ENCODE results near the gene PPP1R1B.

PPP1R1B gene

GRCh38 chr17:39609416-39610025, 17.2 kb upstream of the PPP1R1B start:
- Histone ChIP-seq H3K9me3 (ENCODE audit: control insufficient read depth in 1 of 2, low read length in 2 of 2) (no peaks in the 10 kb centered on the region), H3K27ac (ENCODE audit: low read length) (no peak overlapping the region), H3K36me3 (ENCODE audit: control insufficient read depth in 1 of 2, insufficient read depth in 2 of 2, low read length in 2 of 2) (no peaks in the 10 kb centered on the region), H3K4me1 (ENCODE audit: control insufficient read depth in 1 of 2, insufficient read depth in 2 of 2, low read length in 2 of 2) (peaks cover 0 to 29% of the 10 kb centered on the region in 2 donors), H3K27me3 (ENCODE audit: low read depth, low read length) (peaks cover 34% of the 10 kb centered on the region), H3K4me3 (ENCODE audit: low read depth in 1 of 2, low read length in 2 of 2) (no peak overlapping the region)

GRCh38 chr17:39611401-39612112, 15.2 kb upstream of the PPP1R1B start:
- no peak overlapping the region for H3K27ac ChIP-seq (ENCODE audit: low read length)
- H3K4me1 ChIP-seq (ENCODE audit: control insufficient read depth in 1 of 2, insufficient read depth in 2 of 2, low read length in 2 of 2): peaks cover 0 to 9% of the 10 kb centered on the region in 2 donors
- H3K36me3 ChIP-seq (ENCODE audit: control insufficient read depth in 1 of 2, insufficient read depth in 2 of 2, low read length in 2 of 2): no peaks in the 10 kb centered on the region
- H3K9me3 ChIP-seq (ENCODE audit: control insufficient read depth in 1 of 2, low read length in 2 of 2): no peaks in the 10 kb centered on the region
- H3K4me3 ChIP-seq (ENCODE audit: low read depth in 1 of 2, low read length in 2 of 2): no peak overlapping the region
- peaks cover 17% of the 10 kb centered on the region for H3K27me3 ChIP-seq (ENCODE audit: low read depth, low read length)

- Histone ChIP-seq H3K4me1 (ENCODE audit: control insufficient read depth in 1 of 2, insufficient read depth in 2 of 2, low read length in 2 of 2) (peaks cover 0 to 3% of the 10 kb centered on the region in 2 donors), H3K9me3 (ENCODE audit: control insufficient read depth in 1 of 2, low read length in 2 of 2) (no peaks in the 10 kb centered on the region), H3K36me3 (ENCODE audit: control insufficient read depth in 1 of 2, insufficient read depth in 2 of 2, low read length in 2 of 2) (no peaks in the 10 kb centered on the region), H3K27ac (ENCODE audit: low read length) (no peak overlapping the region), H3K4me3 (ENCODE audit: low read depth in 1 of 2, low read length in 2 of 2) (no peak overlapping the region), H3K27me3 (ENCODE audit: low read depth, low read length) (peaks cover 17% of the 10 kb centered on the region)
Observed at GRCh38 chr17:39612291-39612894, 14.4 kb upstream of the PPP1R1B start.

GRCh38 chr17:39612935-39613464, 13.8 kb upstream of the PPP1R1B start:
- Histone ChIP-seq H3K27ac (ENCODE audit: low read length) (no peak overlapping the region), H3K36me3 (ENCODE audit: control insufficient read depth in 1 of 2, insufficient read depth in 2 of 2, low read length in 2 of 2) (no peaks in the 10 kb centered on the region), H3K4me1 (ENCODE audit: control insufficient read depth in 1 of 2, insufficient read depth in 2 of 2, low read length in 2 of 2) (peaks cover 0 to 4% of the 10 kb centered on the region in 2 donors), H3K9me3 (ENCODE audit: control insufficient read depth in 1 of 2, low read length in 2 of 2) (no peaks in the 10 kb centered on the region), H3K27me3 (ENCODE audit: low read depth, low read length) (peaks cover 17% of the 10 kb centered on the region), H3K4me3 (ENCODE audit: low read depth in 1 of 2, low read length in 2 of 2) (no peak overlapping the region)

DNA sequence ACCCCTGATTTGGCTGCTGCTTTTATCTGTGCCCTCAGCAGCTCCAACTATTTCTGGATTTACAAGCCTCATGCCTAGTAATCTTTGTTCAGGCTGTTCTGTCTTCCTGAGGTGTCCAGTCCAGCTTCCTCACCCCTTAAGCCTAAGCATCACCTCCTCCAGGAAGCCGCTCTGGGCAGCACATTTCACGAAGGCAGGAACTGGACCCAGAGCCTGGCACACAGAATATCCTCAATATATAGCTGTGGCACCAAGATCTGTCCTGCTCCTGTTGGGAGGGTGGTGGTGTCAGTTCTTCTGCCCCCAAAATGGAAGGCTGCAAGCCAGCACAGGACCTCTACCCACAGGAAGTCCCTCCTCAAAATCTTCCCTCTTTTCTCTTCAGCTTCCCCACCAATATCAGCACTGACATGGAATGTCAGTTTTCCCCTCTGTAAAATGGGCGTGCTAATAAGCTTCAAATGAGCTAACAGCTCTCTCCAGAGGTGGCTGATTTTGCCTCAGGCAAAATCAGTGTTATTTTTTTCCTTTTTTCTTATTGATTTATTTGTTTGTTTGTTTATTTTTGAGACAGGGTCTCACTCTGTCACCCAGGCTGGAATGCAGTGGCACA, 12.1 kb upstream of the PPP1R1B start:
- Histone ChIP-seq H3K27ac (ENCODE audit: low read length) (no peak overlapping the region), H3K4me1 (ENCODE audit: control insufficient read depth in 1 of 2, insufficient read depth in 2 of 2, low read length in 2 of 2) (peaks cover 0 to 11% of the 10 kb centered on the region in 2 donors), H3K9me3 (ENCODE audit: control insufficient read depth in 1 of 2, low read length in 2 of 2) (no peaks in the 10 kb centered on the region), H3K36me3 (ENCODE audit: control insufficient read depth in 1 of 2, insufficient read depth in 2 of 2, low read length in 2 of 2) (no peaks in the 10 kb centered on the region), H3K27me3 (ENCODE audit: low read depth, low read length) (peaks cover 4% of the 10 kb centered on the region), H3K4me3 (ENCODE audit: low read depth in 1 of 2, low read length in 2 of 2) (no peak overlapping the region)

DNA sequence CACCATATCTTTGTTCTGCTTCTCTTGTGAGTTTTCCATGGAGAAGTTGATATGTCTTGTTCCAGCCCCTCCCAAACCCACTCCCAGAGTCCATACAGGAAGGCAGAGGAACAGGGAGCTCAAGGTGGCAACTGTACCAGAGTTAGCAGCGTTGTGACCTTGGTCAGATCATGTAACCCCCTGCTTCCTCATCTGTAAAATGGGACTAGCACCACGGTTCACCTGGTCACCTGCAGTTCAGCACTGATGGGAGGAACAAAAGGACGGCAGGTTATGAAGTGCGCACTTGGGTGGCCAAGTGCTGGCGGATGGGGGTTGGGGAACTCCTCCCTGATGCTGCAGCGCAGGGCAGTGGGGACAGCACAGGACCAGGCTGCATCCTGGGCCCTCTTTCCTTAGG, 11.3 kb upstream of the PPP1R1B start:
- Histone ChIP-seq H3K9me3 (ENCODE audit: control insufficient read depth in 1 of 2, low read length in 2 of 2) (no peaks in the 10 kb centered on the region), H3K27ac (ENCODE audit: low read length) (no peak overlapping the region), H3K27me3 (ENCODE audit: low read depth, low read length) (peaks cover 4% of the 10 kb centered on the region), H3K36me3 (ENCODE audit: control insufficient read depth in 1 of 2, insufficient read depth in 2 of 2, low read length in 2 of 2) (no peaks in the 10 kb centered on the region), H3K4me1 (ENCODE audit: control insufficient read depth in 1 of 2, insufficient read depth in 2 of 2, low read length in 2 of 2) (peaks cover 0 to 11% of the 10 kb centered on the region in 2 donors), H3K4me3 (ENCODE audit: low read depth in 1 of 2, low read length in 2 of 2) (no peak overlapping the region)

GRCh38 chr17:39617100-39617445, 9.7 kb upstream of the PPP1R1B start:
- Histone ChIP-seq H3K36me3 (ENCODE audit: control insufficient read depth in 1 of 2, insufficient read depth in 2 of 2, low read length in 2 of 2) (no peaks in the 10 kb centered on the region), H3K27ac (ENCODE audit: low read length) (no peak overlapping the region), H3K9me3 (ENCODE audit: control insufficient read depth in 1 of 2, low read length in 2 of 2) (no peaks in the 10 kb centered on the region), H3K4me1 (ENCODE audit: control insufficient read depth in 1 of 2, insufficient read depth in 2 of 2, low read length in 2 of 2) (peaks cover under 1 to 11% of the 10 kb centered on the region in 2 donors), H3K4me3 (ENCODE audit: low read depth in 1 of 2, low read length in 2 of 2) (peak overlapping the region in 1 of 2 donors; percentile 51), H3K27me3 (ENCODE audit: low read depth, low read length) (peaks cover 3% of the 10 kb centered on the region)

DNA sequence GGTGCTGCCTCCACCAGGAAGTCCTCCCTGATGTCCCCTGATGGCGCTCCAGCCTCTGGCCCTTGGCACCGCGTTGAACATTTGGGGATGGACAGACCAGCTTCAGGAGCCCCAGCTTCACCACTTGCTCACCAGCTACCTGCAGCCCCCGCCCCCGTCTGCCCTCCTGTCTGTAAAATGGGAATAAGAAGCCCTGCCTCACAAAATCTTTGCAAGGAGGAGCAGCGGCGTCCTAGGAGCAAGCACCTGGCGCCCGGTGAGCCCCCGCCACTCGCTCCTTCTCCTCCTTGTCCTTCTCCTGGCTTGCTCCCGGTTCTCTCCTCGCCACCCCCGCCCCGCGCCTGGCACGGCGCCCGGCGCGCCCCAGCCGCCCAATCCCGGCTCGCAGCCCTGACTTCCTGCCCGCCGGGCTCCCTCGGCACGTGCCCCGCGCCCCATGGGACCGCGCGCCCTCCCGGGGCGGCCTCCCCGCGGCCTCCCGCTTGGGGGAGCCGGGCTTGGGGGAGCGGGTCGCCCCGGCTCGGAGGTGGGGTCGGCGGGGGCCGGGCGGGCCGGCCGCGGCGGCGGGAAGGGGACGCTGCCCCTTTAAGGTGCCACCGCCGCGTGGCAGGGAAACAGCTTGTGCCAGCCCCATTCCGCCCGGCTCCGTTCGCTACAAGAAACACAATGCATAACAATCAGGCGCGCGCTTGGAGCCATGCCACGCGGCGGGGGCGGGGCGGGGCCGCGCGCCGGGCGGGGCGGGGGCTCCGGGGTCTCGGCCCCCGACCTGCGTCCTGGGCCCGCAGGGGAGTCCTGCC, 9.1 kb upstream of the PPP1R1B start:
- Histone ChIP-seq H3K27me3 (ENCODE audit: low read depth, low read length) (no peaks in the 10 kb centered on the region), H3K27ac (ENCODE audit: low read length) (no peak overlapping the region), H3K36me3 (ENCODE audit: control insufficient read depth in 1 of 2, insufficient read depth in 2 of 2, low read length in 2 of 2) (no peaks in the 10 kb centered on the region), H3K4me3 (ENCODE audit: low read depth in 1 of 2, low read length in 2 of 2) (peak overlapping the region in 1 of 2 donors; percentile 67), H3K4me1 (ENCODE audit: control insufficient read depth in 1 of 2, insufficient read depth in 2 of 2, low read length in 2 of 2) (peaks cover 5 to 11% of the 10 kb centered on the region in 2 donors), H3K9me3 (ENCODE audit: control insufficient read depth in 1 of 2, low read length in 2 of 2) (no peaks in the 10 kb centered on the region)

- H3K4me1 ChIP-seq (ENCODE audit: control insufficient read depth in 1 of 2, insufficient read depth in 2 of 2, low read length in 2 of 2): peaks cover 5 to 11% of the 10 kb centered on the region in 2 donors
- no peak overlapping the region for H3K27ac ChIP-seq (ENCODE audit: low read length)
- no peaks in the 10 kb centered on the region for H3K36me3 ChIP-seq (ENCODE audit: control insufficient read depth in 1 of 2, insufficient read depth in 2 of 2, low read length in 2 of 2)
- no peaks in the 10 kb centered on the region for H3K9me3 ChIP-seq (ENCODE audit: control insufficient read depth in 1 of 2, low read length in 2 of 2)
- H3K4me3 ChIP-seq (ENCODE audit: low read depth in 1 of 2, low read length in 2 of 2): peak overlapping the region; percentile 59 to 67
- H3K27me3 ChIP-seq (ENCODE audit: low read depth, low read length): no peaks in the 10 kb centered on the region
Observed at GRCh38 chr17:39618246-39618913, 8.4 kb upstream of the PPP1R1B start.

- no peak overlapping the region for H3K27ac ChIP-seq (ENCODE audit: low read length)
- H3K9me3 ChIP-seq (ENCODE audit: control insufficient read depth in 1 of 2, low read length in 2 of 2): no peaks in the 10 kb centered on the region
- peaks cover 5 to 11% of the 10 kb centered on the region in 2 donors for H3K4me1 ChIP-seq (ENCODE audit: control insufficient read depth in 1 of 2, insufficient read depth in 2 of 2, low read length in 2 of 2)
- H3K27me3 ChIP-seq (ENCODE audit: low read depth, low read length): no peaks in the 10 kb centered on the region
- H3K4me3 ChIP-seq (ENCODE audit: low read depth in 1 of 2, low read length in 2 of 2): peak overlapping the region in 1 of 2 donors; percentile 67
- no peaks in the 10 kb centered on the region for H3K36me3 ChIP-seq (ENCODE audit: control insufficient read depth in 1 of 2, insufficient read depth in 2 of 2, low read length in 2 of 2)
Observed at GRCh38 chr17:39618956-39619785, 7.6 kb upstream of the PPP1R1B start.

Measured in muscle layer of duodenum (tissue), 2 donors.